ENCODE results near the gene RAB5A. TPM values are rescaled to one million over a fixed set of nuclear protein-coding genes. Genes with fewer than 3 reads are reported as not detected.
"Not testable (repeated sequence)": the region's sequence is repeated elsewhere in the genome, so short reads cannot be mapped to it uniquely, and the experiment has no call there.

Gene RAB5A
- total RNA-seq, 6 donors from 2014 or later, result 45.9 to 114 (median 70.8) TPM

- ATAC-seq (ENCODE audit: low FRiP score in 2 of 2), result no peak
- H3K27me3 ChIP-seq, result no peaks in the 10 kb centered on the region
- DNase-seq, result no peak
- H3K36me3 ChIP-seq, result no peaks in the 10 kb centered on the region
- TF ChIP-seq, protein P1, sequence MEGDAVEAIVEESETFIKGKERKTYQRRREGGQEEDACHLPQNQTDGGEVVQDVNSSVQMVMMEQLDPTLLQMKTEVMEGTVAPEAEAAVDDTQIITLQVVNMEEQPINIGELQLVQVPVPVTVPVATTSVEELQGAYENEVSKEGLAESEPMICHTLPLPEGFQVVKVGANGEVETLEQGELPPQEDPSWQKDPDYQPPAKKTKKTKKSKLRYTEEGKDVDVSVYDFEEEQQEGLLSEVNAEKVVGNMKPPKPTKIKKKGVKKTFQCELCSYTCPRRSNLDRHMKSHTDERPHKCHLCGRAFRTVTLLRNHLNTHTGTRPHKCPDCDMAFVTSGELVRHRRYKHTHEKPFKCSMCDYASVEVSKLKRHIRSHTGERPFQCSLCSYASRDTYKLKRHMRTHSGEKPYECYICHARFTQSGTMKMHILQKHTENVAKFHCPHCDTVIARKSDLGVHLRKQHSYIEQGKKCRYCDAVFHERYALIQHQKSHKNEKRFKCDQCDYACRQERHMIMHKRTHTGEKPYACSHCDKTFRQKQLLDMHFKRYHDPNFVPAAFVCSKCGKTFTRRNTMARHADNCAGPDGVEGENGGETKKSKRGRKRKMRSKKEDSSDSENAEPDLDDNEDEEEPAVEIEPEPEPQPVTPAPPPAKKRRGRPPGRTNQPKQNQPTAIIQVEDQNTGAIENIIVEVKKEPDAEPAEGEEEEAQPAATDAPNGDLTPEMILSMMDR (IDR thresholded peaks at IDR 0.05), result no peak
- TF ChIP-seq POLR2A (IDR thresholded peaks at IDR 0.05) (no peak), EP300 (IDR thresholded peaks at IDR 0.05) (no peak), POLR2AphosphoS5 (IDR thresholded peaks at IDR 0.05) (no peak)
- WGBS, 2 donors, result 85 to 93% methylated on average over 6 of the region's 6 CpGs
- H3K4me1 ChIP-seq, result peaks cover 1 to 26% (median 17%) of the 10 kb centered on the region in 4 donors
- no peak overlapping the region for H3K4me3 ChIP-seq
- no peaks in the 10 kb centered on the region for H3K9me3 ChIP-seq
- H3K27ac ChIP-seq, result no peak overlapping the region
Measured at GRCh38 chr3:19967208-19967607, 20.3 kb downstream of the RAB5A start.

DNA sequence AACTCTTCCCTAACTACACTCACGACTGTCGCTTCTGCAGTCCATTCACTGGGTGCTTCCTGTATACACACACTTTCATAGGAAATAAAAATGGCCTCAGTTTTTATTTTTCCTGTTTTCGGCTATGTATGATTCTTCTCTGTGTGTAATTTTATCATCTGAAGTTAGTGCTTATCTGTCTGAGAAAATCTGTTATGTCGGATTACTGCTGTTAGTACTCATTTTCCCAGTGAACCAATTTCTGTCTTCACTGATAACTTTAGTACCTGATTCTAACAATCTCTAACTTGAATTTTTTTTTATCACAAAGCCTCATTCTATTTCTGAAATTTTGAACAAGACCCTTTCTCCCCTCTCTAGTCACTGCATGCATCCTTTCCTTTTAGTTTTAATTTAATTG is 20.9 kb downstream of the RAB5A start:
- no peak for ATAC-seq (ENCODE audit: low FRiP score in 2 of 2)
- Histone ChIP-seq H3K27me3 (no peaks in the 10 kb centered on the region), H3K4me1 (peaks cover 5 to 28% (median 12%) of the 10 kb centered on the region in 4 donors), H3K36me3 (no peaks in the 10 kb centered on the region), H3K9me3 (no peaks in the 10 kb centered on the region), H3K27ac (no peak overlapping the region), H3K4me3 (no peak overlapping the region)
- WGBS, 2 donors, result 71 to 90% methylated on average over 4 of the region's 4 CpGs
- DNase-seq, result no peak
- TF ChIP-seq, protein P1 (IDR thresholded peaks at IDR 0.05), result no peak

GRCh38 chr3:19970327-19970726 is 23.4 kb downstream of the RAB5A start:
- Histone ChIP-seq H3K27ac (no peak overlapping the region), H3K4me1 (peaks cover 3 to 21% (median 4%) of the 10 kb centered on the region in 4 donors), H3K36me3 (peaks cover 0 to 15% (median 6%) of the 10 kb centered on the region in 4 donors), H3K4me3 (no peak overlapping the region), H3K27me3 (no peaks in the 10 kb centered on the region), H3K9me3 (no peaks in the 10 kb centered on the region)
- ATAC-seq (ENCODE audit: low FRiP score in 2 of 2) (no peak), DNase-seq (no peak)
- TF ChIP-seq POLR2AphosphoS5 (IDR thresholded peaks at IDR 0.05), result no peak
- TF ChIP-seq EP300 (IDR thresholded peaks at IDR 0.05), result no peak
- TF ChIP-seq POLR2A (IDR thresholded peaks at IDR 0.05), result no peak
- TF ChIP-seq, protein P1 (IDR thresholded peaks at IDR 0.05), result no peak
- 87 to 91% methylated on average over 8 of the region's 8 CpGs for WGBS, 2 donors

DNA sequence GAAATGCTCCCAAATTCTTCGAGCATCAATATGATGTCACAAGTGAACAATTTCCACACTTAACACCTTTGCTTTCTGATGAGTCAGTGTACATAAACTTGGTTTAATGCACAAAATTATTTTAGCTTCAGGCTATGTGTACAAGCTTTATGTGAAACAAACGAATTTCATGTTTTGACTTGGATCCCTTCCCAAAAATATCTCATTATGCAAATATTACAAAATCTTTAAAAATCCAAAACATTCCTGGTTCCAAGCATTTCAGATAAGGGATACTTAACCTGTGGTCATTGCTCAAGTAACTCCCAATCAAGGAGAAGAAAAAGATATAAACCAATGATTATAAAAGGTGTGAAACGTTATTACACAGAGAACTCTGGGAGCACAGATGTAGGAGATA is 25.2 kb downstream of the RAB5A start:
- ATAC-seq (ENCODE audit: low FRiP score in 2 of 2) (no peak), DNase-seq (no peak)
- 50 to 58% methylated on average over 3 of the region's 3 CpGs for WGBS, 2 donors

DNA sequence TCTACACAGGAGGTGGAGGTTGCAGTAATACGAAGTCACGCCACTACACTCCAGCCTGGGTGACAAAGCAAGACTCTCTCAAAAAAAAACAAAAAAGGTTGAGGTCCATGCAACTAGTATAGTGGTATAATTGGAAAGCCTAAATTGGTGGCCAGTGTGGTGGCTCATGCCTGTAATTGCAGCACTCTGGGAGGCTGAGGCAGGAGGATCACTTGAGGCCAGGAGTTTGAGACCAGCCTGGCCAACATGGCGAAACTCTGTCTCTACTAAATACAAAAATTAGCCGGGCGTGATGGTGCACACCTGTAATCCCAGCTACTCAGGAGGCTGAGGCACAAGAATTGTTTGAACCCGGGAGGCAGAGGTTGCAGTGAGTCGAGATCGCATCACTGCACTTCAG is 42.0 kb downstream of the RAB5A start:
- H3K4me3 ChIP-seq, result not testable (repeated sequence)
- 96 to 98% methylated on average over 8 of the region's 8 CpGs for WGBS, 2 donors
- H3K36me3 ChIP-seq, result peaks cover 0 to 15% (median 6%) of the 10 kb centered on the region in 4 donors

More for the DNA sequence above, 25.2 kb downstream of the RAB5A start:
- TF ChIP-seq, protein P1 (IDR thresholded peaks at IDR 0.05), result no peak
- TF ChIP-seq POLR2A (IDR thresholded peaks at IDR 0.05) (no peak), POLR2AphosphoS5 (IDR thresholded peaks at IDR 0.05) (no peak), EP300 (IDR thresholded peaks at IDR 0.05) (no peak)
- H3K4me1 ChIP-seq, result peaks cover 0 to 16% (median 4%) of the 10 kb centered on the region in 4 donors
- no peak overlapping the region for H3K4me3 ChIP-seq
- peaks cover 8 to 33% (median 21%) of the 10 kb centered on the region in 4 donors for H3K36me3 ChIP-seq
- H3K27ac ChIP-seq, result no peak overlapping the region
- no peaks in the 10 kb centered on the region for H3K9me3 ChIP-seq
- H3K27me3 ChIP-seq, result no peaks in the 10 kb centered on the region

More for the DNA sequence above, 42.0 kb downstream of the RAB5A start:
- not testable (repeated sequence) for DNase-seq; H3K4me1 ChIP-seq; ATAC-seq (ENCODE audit: low FRiP score in 2 of 2); H3K9me3 ChIP-seq; H3K27me3 ChIP-seq; H3K27ac ChIP-seq

Measured in upper lobe of left lung (tissue), 6 donors.